GM21717 (cell line): ENCODE results near the gene ZNF578.
"Not testable (repeated sequence)": the region's sequence is repeated elsewhere in the genome, so short reads cannot be mapped to it uniquely, and the experiment has no call there.

Source experiments
- ATAC-seq: cut with Tn5 transposase; IDR thresholded peaks from one replicate; pipeline ENCODE4 v1.9.1; 2021; ENCODE audit warnings: mild to moderate bottlenecking, moderate library complexity; ENCODE audit not compliant: unreplicated experiment

The ZNF578 gene

DNA sequence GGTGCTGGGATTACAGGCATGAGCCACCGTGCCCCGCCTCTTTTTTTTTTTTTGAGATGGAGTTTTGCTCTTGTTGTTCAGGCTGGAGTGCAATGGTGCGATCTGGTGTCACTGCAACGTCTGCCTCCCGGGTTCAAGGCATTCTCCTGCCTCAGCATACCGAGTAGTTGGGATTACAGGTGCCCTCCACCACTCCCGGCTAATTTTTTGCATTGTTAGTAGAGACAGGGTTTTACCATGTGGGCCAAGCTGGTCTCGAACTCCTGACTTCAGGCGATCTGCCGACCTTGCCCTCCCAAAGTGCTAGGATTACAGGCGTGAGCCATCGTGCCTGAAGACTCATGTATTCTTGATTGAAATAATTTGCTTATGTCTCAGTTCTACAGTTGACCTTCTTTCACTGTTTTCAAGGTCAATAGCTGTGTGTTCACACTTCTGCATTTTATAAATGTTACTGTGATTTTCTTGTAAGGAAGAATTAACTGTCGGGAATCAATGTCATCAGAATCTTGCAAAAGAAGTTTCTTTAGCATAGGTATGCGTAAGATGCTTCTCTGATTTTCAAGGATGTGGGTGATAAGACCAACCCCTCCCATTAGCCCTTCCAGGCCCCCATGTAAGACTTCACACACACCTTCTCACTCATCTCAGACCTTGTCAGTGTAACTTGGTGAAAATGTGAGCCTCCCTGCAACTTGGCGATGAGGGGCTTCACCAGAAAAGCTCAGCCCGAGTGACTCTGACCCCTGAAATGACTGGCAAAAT is 104.1 kb downstream of the ZNF578 start:
- ATAC-seq = no peak

DNA sequence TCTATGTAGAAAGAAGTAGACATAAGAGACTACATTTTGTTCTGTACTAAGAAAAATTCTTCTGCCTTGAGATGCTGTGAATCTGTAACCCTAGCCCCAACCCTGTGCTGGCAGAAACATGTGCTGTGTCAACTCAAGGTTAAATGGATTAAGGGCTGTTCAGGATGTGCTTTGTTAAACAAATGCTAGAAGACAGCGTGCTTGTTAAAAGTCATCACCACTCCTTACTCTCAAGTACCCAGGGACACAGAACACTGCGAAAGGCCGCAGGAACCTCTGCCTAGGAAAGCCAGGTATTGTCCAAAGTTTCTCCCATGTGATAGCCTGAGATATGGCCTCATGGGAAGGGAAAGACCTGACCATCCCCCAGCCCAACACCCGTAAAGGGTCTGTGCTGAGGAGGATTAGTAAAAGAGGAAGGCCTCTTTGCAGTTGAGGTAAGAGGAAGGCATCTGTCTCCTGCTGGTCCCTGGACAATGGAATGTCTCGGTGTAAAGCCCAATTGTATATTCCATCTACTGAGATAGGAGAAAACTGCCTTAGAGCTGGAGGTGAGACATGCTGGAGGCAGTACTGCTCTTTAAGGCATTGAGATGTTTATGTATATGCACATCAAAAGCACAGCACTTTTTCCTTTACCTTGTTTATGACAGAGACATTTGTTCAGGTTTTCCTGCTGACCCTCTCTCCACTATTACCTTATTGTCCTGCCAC is 105.5 kb downstream of the ZNF578 start:
- ATAC-seq = not testable (repeated sequence)

DNA sequence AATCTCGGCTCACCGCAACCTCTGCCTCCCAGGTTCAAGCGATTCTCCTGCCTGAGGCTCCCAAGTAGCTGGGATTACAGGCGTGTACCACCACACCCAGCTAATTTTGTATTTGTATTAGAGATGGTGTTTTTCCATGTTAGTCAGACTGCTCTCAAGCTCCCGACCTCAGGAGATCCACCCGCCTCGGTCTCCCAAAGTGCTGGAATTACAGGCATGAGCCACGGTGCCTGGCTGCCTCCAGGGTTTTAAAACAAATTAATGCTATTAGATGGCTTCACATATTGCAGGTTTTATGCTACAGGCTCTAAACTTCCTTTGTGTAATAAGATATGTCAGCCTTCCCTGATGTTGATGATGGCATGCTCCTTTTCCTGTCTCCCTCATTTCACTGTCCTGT is 108.3 kb downstream of the ZNF578 start:
- ATAC-seq = not testable (repeated sequence)
